ENCODE measurements around the gene COG6. TPM values are rescaled to one million over a fixed set of nuclear protein-coding genes. Genes with fewer than 3 reads are reported as not detected.

The COG6 gene
- total and polyA plus RNA-seq, 3 donors from 2014 or later: 32.0 to 50.7 (median 47.8) TPM

DNA sequence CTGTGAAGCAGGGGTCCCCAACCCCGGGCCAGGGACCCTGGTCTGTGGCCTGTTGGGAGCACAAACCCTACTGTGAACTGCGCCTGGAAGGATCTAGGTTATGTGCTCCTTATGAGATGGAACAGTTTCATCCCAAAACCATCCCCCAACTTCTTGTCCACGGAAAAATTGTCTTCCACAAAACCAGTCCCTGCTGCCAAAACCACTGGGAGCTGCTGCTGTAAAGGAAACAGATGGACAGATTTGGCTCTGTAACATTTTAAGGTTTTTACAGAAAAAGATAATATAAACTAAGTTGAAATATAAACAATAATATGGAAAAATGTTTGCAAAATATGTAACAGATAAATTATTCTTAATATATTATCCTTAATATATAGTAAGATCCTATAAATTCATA, 73.7 kb downstream of the COG6 start:
- H3K27ac ChIP-seq: no peak overlapping the region
- H3K4me3 ChIP-seq: no peak overlapping the region
- no peaks in the 10 kb centered on the region for H3K36me3 ChIP-seq (ENCODE audit: low read depth, missing control alignments)
- 86 to 88% methylated on average over 3 of the region's 3 CpGs for WGBS, 2 donors
- H3K27me3 ChIP-seq: no peaks in the 10 kb centered on the region
- TF ChIP-seq POLR2A (IDR thresholded peaks at IDR 0.05): no peak
- no peak for TF ChIP-seq CTCF (IDR thresholded peaks at IDR 0.05)
- H3K4me1 ChIP-seq: no peaks in the 10 kb centered on the region
- no peak for DNase-seq
- intact Hi-C loops (cut with DNase I; ENCODE audit: low total_unique reads): no loop called here
- H3K9me3 ChIP-seq: no peaks in the 10 kb centered on the region

DNA sequence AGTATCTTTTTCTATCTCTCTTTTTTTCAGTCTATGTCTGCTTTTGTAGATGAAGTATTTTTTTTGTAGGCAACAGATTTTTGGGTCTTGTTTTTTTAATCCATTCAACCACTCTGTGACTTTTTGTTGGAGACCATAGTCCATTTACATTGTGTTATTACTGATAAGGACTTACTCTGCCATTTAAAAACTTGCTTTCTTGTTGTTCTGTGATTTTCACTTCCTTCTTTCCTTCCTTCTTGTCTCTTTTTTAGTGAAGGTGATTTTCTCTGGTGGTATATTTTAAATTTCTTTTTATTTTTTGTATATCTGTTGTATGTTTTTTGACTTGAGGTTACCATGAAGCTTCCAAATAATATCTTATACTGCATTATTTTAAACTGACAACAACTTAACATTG, 79.5 kb downstream of the COG6 start:
- Histone ChIP-seq H3K27me3 (no peaks in the 10 kb centered on the region), H3K4me3 (no peak overlapping the region), H3K4me1 (no peaks in the 10 kb centered on the region), H3K9me3 (no peaks in the 10 kb centered on the region), H3K36me3 (ENCODE audit: low read depth, missing control alignments) (no peaks in the 10 kb centered on the region), H3K27ac (no peak overlapping the region)
- intact Hi-C loops (cut with DNase I; ENCODE audit: low total_unique reads): no loop called here
- no peak for DNase-seq
- TF ChIP-seq POLR2A (IDR thresholded peaks at IDR 0.05) (no peak), CTCF (IDR thresholded peaks at IDR 0.05) (no peak)

GRCh38 chr13:39737047-39737446, 81.6 kb downstream of the COG6 start:
- Histone ChIP-seq H3K27me3 (no peaks in the 10 kb centered on the region), H3K27ac (no peak overlapping the region), H3K9me3 (no peaks in the 10 kb centered on the region), H3K36me3 (ENCODE audit: low read depth, missing control alignments) (no peaks in the 10 kb centered on the region), H3K4me1 (no peaks in the 10 kb centered on the region), H3K4me3 (no peak overlapping the region)
- TF ChIP-seq POLR2A (IDR thresholded peaks at IDR 0.05): no peak
- no peak for TF ChIP-seq CTCF (IDR thresholded peaks at IDR 0.05)
- DNase-seq: no peak
- WGBS, 2 donors: 89 to 95% methylated on average over 3 to 5 of the region's 5 CpGs
- intact Hi-C loops (cut with DNase I; ENCODE audit: low total_unique reads): no loop called here

DNA sequence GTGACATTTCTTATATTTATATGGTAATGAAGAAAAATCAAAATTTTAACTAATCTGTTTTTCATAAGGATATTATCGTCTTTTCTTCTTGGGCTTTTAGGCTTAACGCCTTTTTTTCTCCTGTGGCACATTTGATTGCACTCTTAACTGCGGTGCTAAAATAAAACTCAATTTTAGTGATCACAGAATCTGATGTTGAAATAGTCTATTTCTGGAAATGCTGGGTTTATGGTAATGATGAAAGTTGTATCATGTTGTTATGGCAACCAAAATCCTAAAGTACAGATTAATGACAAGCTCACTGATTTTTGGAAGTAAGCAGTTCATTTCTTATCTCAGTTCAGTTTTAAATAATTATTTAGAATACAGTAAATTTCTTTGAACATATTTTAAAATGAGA, 85.3 kb downstream of the COG6 start:
- Histone ChIP-seq H3K36me3 (ENCODE audit: low read depth, missing control alignments) (no peaks in the 10 kb centered on the region), H3K4me1 (no peaks in the 10 kb centered on the region), H3K27ac (no peak overlapping the region), H3K27me3 (no peaks in the 10 kb centered on the region), H3K9me3 (no peaks in the 10 kb centered on the region), H3K4me3 (no peak overlapping the region)
- intact Hi-C loops (cut with DNase I; ENCODE audit: low total_unique reads): no loop called here
- DNase-seq: no peak
- TF ChIP-seq CTCF (IDR thresholded peaks at IDR 0.05): no peak
- no peak for TF ChIP-seq POLR2A (IDR thresholded peaks at IDR 0.05)
- WGBS, 2 donors: 90 to 96% methylated on average over 3 of the region's 3 CpGs

GRCh38 chr13:39748961-39749360, 93.5 kb downstream of the COG6 start:
- intact Hi-C loops (cut with DNase I; ENCODE audit: low total_unique reads): no loop called here
- DNase-seq: no peak
- TF ChIP-seq CTCF (IDR thresholded peaks at IDR 0.05): no peak
- no peak for TF ChIP-seq POLR2A (IDR thresholded peaks at IDR 0.05)

More at GRCh38 chr13:39748961-39749360, 93.5 kb downstream of the COG6 start:
- Histone ChIP-seq H3K36me3 (ENCODE audit: low read depth, missing control alignments) (no peaks in the 10 kb centered on the region), H3K4me1 (no peaks in the 10 kb centered on the region), H3K9me3 (no peaks in the 10 kb centered on the region), H3K27me3 (no peaks in the 10 kb centered on the region), H3K27ac (no peak overlapping the region), H3K4me3 (no peak overlapping the region)
- WGBS, 2 donors: 89 to 93% methylated on average over 1 of the region's 1 CpG

Measured in testis (tissue), 3 donors.